HG02610 (cell line): ENCODE data around the gene GADD45A.
A peak's percentile ranks its signal among the peaks of the same experiment; 100 is the strongest.

Experiments used
- ATAC-seq: cut with Tn5 transposase; IDR thresholded peaks from one replicate; pipeline ENCODE4 v1.9.1; 2021; ENCODE audit warnings: mild to moderate bottlenecking, moderate library complexity; ENCODE audit not compliant: unreplicated experiment

Gene GADD45A

GRCh38 chr1:67666636-67667035, 18.4 kb upstream of the GADD45A start:
- no peak for ATAC-seq

DNA sequence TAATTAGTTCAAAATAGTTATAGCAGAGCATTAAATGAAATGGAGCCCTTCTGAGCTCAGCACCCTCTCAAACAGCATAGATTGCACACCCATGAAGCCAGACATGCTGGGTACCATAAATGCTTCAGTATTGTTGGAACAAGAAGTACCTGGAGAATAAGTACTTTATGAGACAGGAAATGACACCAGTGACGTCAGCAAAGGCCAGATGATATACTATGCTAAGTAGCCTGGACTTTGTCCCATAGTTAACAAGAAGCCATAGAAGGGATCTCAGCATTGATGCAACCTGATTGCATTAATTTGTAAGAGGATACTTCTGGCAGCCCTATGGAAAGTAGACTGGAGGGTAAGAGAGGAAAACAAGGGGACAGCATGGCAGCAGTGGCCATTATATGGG, 16.3 kb upstream of the GADD45A start:
- no peak for ATAC-seq

GRCh38 chr1:67672260-67672803, 12.7 kb upstream of the GADD45A start:
- ATAC-seq: no peak

GRCh38 chr1:67673468-67674201, 11.4 kb upstream of the GADD45A start:
- no peak for ATAC-seq

GRCh38 chr1:67674260-67675011, 10.6 kb upstream of the GADD45A start:
- ATAC-seq: no peak

DNA sequence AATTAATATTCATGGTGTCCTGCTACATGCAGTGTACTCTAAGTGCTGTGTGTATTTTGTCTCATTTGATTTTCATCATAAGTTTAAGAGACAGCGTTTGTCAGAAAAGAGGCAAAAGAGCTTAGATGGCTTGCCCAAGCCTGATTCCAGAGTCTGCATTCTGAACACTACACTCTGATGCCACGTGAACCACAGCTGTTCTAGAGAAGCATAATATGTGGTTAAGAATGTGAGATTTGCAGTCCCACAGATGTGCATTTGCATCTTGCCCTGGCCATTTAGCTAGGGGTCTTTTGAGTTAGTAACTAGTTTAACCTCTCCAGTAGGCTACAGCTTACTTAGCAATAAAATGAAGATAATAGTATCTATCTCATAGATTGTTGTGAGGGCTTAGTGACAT, 9.2 kb upstream of the GADD45A start:
- peak; percentile 53 for ATAC-seq

GRCh38 chr1:67676287-67676686, 8.7 kb upstream of the GADD45A start:
- ATAC-seq: no peak

- no peak for ATAC-seq
Observed at GRCh38 chr1:67676946-67677345, 8.1 kb upstream of the GADD45A start.

DNA sequence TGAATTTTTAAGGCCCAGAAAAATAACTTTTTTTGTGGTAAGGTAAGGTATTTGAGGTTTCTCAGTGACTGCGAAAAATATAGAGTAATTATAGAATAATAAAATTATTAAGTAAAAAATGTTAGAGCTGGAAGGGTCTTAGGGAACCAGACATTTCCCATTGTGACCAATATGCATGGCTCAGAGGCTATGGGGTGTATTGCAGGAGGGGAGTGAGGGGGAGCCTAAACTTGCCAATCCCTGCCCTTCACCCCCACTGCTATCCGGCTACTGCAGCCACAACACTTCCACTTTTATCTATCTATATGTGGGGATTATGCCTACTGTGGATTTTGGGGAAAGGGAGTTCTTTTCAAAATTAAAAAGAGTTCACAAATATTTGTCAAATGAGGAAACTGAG, 7.6 kb upstream of the GADD45A start:
- ATAC-seq: no peak

DNA sequence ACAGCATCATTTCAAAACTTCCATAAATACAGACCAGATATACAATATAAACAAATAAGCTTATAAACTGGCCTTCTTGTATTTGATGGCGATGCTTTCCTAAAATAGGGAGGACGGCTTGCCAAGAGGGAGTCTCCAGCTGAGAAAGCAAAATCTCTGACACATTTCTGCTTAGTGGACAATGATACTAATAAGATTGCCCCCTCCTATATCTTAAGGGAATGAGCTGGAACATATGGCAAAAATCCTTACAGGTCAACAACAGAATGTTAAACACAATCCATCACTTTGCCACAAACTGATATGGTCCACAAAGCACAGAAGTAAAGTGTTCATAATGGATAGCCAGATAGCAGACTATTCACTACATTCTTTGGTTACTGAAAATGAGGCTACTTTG, 7.1 kb upstream of the GADD45A start:
- ATAC-seq: no peak

DNA sequence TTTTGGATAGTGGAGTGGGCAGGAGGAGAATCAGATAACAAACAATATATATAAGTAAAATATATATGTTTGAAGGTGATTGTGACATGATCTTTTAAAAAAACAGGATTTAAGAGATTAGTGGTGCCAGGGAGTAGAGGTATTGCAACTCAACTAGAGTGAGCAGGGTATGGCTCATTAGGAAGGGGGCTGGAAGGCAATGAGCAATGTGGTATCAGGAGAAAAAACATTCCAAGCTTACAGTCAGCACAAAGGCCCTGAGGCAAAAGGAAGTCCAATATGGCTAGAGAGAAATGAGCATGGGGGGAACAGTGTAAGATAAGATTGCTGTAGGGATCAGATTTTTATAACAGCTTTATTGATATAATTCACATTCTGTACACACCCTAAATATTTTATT, 5.3 kb upstream of the GADD45A start:
- no peak for ATAC-seq

GRCh38 chr1:67680486-67680885, 4.5 kb upstream of the GADD45A start:
- ATAC-seq: no peak

DNA sequence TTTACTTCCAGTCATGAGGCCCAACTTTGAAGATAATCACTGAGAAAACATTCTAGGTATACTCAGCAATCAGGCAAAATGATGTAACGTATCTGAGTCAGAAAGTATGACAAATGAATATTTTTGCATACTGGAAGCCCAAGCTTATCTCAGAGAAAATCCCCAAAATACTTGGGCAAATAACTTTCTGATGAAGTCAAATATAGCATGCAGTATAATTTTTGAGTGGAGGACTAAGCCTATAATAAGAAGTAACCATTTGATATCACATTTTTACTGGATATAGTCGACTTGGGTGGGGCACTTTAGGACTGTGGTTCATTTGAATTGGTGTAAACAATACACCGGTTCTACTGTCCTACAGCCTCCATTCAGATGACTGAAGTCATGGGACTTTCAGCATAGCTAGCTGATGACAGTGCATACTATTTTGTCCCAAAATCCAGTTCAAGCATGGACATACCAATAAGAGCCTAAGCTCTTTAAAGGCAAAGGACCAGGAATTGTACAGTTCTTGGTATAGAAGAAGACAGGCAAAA, 2.3 kb upstream of the GADD45A start:
- ATAC-seq: no peak

- ATAC-seq: no peak
Observed at GRCh38 chr1:67683316-67683715, 1.7 kb upstream of the GADD45A start.

DNA sequence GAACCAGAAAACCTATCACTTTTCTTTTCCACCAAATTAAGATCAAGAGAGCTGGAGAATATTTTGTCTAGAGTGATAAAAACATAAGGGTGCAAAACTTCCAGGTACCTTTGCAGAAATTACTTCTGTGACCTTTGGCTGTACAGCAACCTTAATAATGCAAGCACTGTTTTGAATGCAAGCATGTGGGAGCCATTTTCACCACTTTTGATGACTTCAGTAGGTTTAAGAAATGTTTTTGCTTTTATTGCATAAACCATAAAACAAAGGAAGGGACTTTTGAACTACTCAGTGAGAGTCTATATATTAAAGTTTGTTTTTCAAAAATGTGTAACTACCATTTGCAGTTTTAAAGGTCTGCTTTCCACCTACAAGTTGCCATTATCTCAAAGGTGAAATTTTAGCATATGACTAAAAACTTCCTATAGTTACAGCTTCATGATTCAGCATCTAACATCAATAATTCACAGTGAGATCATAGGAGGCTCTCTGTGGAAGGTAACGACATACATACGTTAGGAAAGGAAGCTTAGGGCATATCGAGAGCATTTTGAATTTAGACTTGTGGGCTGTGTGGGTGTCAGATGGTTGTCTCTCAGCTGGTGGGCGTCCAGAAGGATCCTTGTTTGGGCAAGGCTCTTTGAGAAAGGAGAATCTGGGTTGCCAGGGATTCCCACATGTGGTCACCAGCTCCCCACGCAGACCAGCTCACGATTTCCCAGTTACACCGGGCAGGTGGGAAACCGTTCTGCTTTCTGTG, 1.1 kb upstream of the GADD45A start:
- ATAC-seq: no peak

DNA sequence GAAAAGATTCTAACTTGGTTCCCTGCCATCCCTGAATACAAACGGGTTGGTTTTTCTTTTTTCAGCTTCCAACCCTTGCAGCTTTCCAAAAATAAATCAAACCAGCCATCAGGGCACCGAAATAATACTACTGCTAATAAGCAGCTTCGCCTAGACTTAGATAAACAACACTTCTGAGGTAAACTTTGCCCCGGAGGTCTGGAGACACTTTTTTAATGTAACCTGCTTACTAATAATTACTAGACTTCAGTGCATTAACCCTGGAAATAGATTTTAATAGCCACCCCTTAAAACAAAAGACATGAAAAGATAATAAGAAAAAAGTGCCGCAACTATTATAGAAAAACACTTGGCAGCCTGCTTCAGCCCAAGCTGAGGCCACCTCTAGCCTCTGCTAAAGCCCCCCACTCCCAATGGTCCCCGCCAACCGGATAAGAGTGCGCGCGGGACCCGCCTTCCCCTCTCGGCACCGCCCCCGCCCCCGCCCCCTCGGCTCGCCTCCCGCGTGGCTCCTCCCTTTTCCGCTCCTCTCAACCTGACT, 405 bp upstream of the GADD45A start:
- ATAC-seq: no peak

- ATAC-seq: peak; percentile 3
Observed at GRCh38 chr1:67685558-67686266, 711 bp downstream of the GADD45A start.

DNA sequence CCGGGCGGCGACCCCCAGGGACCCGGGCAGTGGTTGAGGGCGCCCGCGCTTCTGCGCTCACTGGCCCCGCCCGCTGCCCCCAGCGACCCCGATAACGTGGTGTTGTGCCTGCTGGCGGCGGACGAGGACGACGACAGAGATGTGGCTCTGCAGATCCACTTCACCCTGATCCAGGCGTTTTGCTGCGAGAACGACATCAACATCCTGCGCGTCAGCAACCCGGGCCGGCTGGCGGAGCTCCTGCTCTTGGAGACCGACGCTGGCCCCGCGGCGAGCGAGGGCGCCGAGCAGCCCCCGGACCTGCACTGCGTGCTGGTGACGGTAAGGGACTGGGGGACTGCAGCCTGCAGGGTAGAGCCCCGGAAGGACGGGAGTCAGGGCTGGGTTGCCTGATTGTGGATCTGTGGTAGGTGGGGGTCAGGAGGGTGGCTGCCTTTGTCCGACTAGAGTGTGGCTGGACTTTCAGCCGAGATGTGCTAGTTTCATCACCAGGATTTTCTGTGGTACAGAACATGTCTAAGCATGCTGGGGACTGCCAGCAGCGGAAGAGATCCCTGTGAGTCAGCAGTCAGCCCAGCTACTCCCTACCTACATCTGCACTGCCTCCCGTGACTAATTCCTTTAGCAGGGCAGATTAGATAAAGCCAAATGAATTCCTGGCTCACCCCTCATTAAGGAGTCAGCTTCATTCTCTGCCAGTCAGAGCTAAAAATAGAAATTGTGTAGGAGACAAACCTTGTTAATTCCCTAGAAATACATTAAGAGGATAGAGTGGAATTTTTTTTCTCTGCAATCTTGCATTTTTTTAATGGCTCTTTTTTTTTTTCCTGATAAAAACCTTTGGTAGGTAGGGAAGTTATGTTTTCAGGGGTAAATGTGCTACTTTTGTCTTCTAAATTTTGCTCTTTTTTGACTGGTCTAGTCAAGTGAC, 1.5 kb downstream of the GADD45A start:
- ATAC-seq: peak; percentile 41

DNA sequence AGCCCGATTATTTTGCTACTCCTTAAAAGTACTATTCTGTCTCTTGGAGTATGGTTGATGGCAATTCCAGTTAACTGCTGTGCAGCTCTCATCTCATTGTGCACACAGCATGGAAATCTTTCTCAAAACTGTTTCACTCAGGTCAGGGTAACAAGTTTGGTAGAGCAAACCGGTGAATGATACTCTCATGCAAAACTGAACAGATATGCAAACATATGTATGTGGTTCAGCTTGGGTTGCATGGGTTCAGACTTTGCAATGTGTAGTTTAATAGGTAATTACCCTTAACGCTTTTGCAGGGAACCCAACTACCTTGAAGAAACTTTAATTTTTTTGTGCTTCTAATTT, 2.2 kb downstream of the GADD45A start:
- ATAC-seq: no peak
